ENCODE results near the gene TM2D3. TPM values are rescaled to one million over a fixed set of nuclear protein-coding genes. Genes with fewer than 3 reads are reported as not detected.
A peak's percentile ranks its signal among the peaks of the same experiment; 100 is the strongest.

TM2D3 gene
- total and polyA plus RNA-seq, 5 donors: 36.5 to 49.7 (median 42.7) TPM

GRCh38 chr15:101614001-101614585 lies 38.1 kb downstream of the TM2D3 start:
- H3K4me1 ChIP-seq (ENCODE audit: control insufficient read depth, insufficient read depth, low read length): peaks cover 9% of the 10 kb centered on the region
- no peak overlapping the region for H3K27ac ChIP-seq (ENCODE audit: low read length)
- ATAC-seq (no peak), DNase-seq (peak in 1 of 3 donors; percentile 53)
- H3K27me3 ChIP-seq (ENCODE audit: control insufficient read depth, insufficient read depth): no peaks in the 10 kb centered on the region
- no peak overlapping the region for H3K4me3 ChIP-seq (ENCODE audit: low read length)
- WGBS: 84% methylated on average over 14 of the region's 14 CpGs
- H3K9me3 ChIP-seq (ENCODE audit: control insufficient read depth, low read length): no peaks in the 10 kb centered on the region
- intact Hi-C loops (cut with DNase I): no loop called here

- Histone ChIP-seq H3K27me3 (ENCODE audit: control insufficient read depth, insufficient read depth) (no peaks in the 10 kb centered on the region), H3K9me3 (ENCODE audit: control insufficient read depth, low read length) (no peaks in the 10 kb centered on the region), H3K4me1 (ENCODE audit: control insufficient read depth, insufficient read depth, low read length) (peaks cover 9% of the 10 kb centered on the region), H3K4me3 (ENCODE audit: low read length) (no peak overlapping the region), H3K27ac (ENCODE audit: low read length) (no peak overlapping the region)
- peak in 1 of 2 donors; percentile 19 for ATAC-seq
- 41% methylated on average over 20 of the region's 20 CpGs for WGBS
- DNase-seq: peak; percentile 80 to 93 (median 92)
- intact Hi-C loops (cut with DNase I): no loop called here
Measured at GRCh38 chr15:101613130-101614000, 38.8 kb downstream of the TM2D3 start.

GRCh38 chr15:101612676-101613075 lies 39.5 kb downstream of the TM2D3 start:
- H3K4me3 ChIP-seq (ENCODE audit: low read length): no peak overlapping the region
- H3K9me3 ChIP-seq (ENCODE audit: control insufficient read depth, low read length): no peaks in the 10 kb centered on the region
- DNase-seq: peak in 1 of 3 donors; percentile 52
- 93% methylated on average over 11 of the region's 11 CpGs for WGBS
- no peak overlapping the region for H3K27ac ChIP-seq (ENCODE audit: low read length)
- H3K4me1 ChIP-seq (ENCODE audit: control insufficient read depth, insufficient read depth, low read length): peaks cover 9% of the 10 kb centered on the region
- intact Hi-C loops (cut with DNase I): no loop called here
- no peak for ATAC-seq
- H3K27me3 ChIP-seq (ENCODE audit: control insufficient read depth, insufficient read depth): no peaks in the 10 kb centered on the region

GRCh38 chr15:101611580-101612299 lies 40.4 kb downstream of the TM2D3 start:
- DNase-seq: peak in 1 of 3 donors; percentile 61
- intact Hi-C loops (cut with DNase I): no loop called here
- WGBS: 87% methylated on average over 10 of the region's 10 CpGs
- Histone ChIP-seq H3K9me3 (ENCODE audit: control insufficient read depth, low read length) (no peaks in the 10 kb centered on the region), H3K27me3 (ENCODE audit: control insufficient read depth, insufficient read depth) (no peaks in the 10 kb centered on the region), H3K27ac (ENCODE audit: low read length) (no peak overlapping the region), H3K4me3 (ENCODE audit: low read length) (no peak overlapping the region), H3K4me1 (ENCODE audit: control insufficient read depth, insufficient read depth, low read length) (peaks cover 9% of the 10 kb centered on the region)
- ATAC-seq: no peak

GRCh38 chr15:101611007-101611406 lies 41.2 kb downstream of the TM2D3 start:
- no peaks in the 10 kb centered on the region for H3K9me3 ChIP-seq (ENCODE audit: control insufficient read depth, low read length)
- no peaks in the 10 kb centered on the region for H3K27me3 ChIP-seq (ENCODE audit: control insufficient read depth, insufficient read depth)
- WGBS: 93% methylated on average over 15 of the region's 15 CpGs
- no peak overlapping the region for H3K27ac ChIP-seq (ENCODE audit: low read length)
- DNase-seq: no peak
- peaks cover 7% of the 10 kb centered on the region for H3K4me1 ChIP-seq (ENCODE audit: control insufficient read depth, insufficient read depth, low read length)
- intact Hi-C loops (cut with DNase I): no loop called here
- H3K4me3 ChIP-seq (ENCODE audit: low read length): no peak overlapping the region
- no peak for ATAC-seq

- 94% methylated on average over 8 of the region's 8 CpGs for WGBS
- intact Hi-C loops (cut with DNase I): no loop called here
- Histone ChIP-seq H3K9me3 (ENCODE audit: control insufficient read depth, low read length) (no peaks in the 10 kb centered on the region), H3K4me3 (ENCODE audit: low read length) (no peak overlapping the region), H3K27me3 (ENCODE audit: control insufficient read depth, insufficient read depth) (no peaks in the 10 kb centered on the region), H3K4me1 (ENCODE audit: control insufficient read depth, insufficient read depth, low read length) (peaks cover 7% of the 10 kb centered on the region), H3K27ac (ENCODE audit: low read length) (no peak overlapping the region)
- ATAC-seq (no peak), DNase-seq (no peak)
Measured at GRCh38 chr15:101610611-101611000, 41.6 kb downstream of the TM2D3 start.

GRCh38 chr15:101609742-101610610 lies 42.2 kb downstream of the TM2D3 start:
- intact Hi-C loops (cut with DNase I): no loop called here
- Histone ChIP-seq H3K27ac (ENCODE audit: low read length) (no peak overlapping the region), H3K4me1 (ENCODE audit: control insufficient read depth, insufficient read depth, low read length) (peaks cover 7% of the 10 kb centered on the region)

GRCh38 chr15:101608201-101608600 lies 44.0 kb downstream of the TM2D3 start:
- H3K4me3 ChIP-seq (ENCODE audit: low read length): no peak overlapping the region
- intact Hi-C loops (cut with DNase I): no loop called here
- peaks cover 3% of the 10 kb centered on the region for H3K4me1 ChIP-seq (ENCODE audit: control insufficient read depth, insufficient read depth, low read length)
- WGBS: 71% methylated on average over 9 of the region's 9 CpGs
- H3K27me3 ChIP-seq (ENCODE audit: control insufficient read depth, insufficient read depth): no peaks in the 10 kb centered on the region
- DNase-seq (no peak), ATAC-seq (peak in 1 of 2 donors; percentile 23)
- H3K27ac ChIP-seq (ENCODE audit: low read length): no peak overlapping the region
- H3K9me3 ChIP-seq (ENCODE audit: control insufficient read depth, low read length): peaks cover 2% of the 10 kb centered on the region

More at GRCh38 chr15:101609742-101610610, 42.2 kb downstream of the TM2D3 start:
- DNase-seq (no peak), ATAC-seq (no peak)
- Histone ChIP-seq H3K9me3 (ENCODE audit: control insufficient read depth, low read length) (no peaks in the 10 kb centered on the region), H3K4me3 (ENCODE audit: low read length) (no peak overlapping the region), H3K27me3 (ENCODE audit: control insufficient read depth, insufficient read depth) (no peaks in the 10 kb centered on the region)
- 82% methylated on average over 23 of the region's 23 CpGs for WGBS

- intact Hi-C loops (cut with DNase I): no loop called here
- no peak overlapping the region for H3K4me3 ChIP-seq (ENCODE audit: low read length)
- ATAC-seq (no peak), DNase-seq (no peak)
- 84% methylated on average over 2 of the region's 2 CpGs for WGBS
- H3K27me3 ChIP-seq (ENCODE audit: control insufficient read depth, insufficient read depth): no peaks in the 10 kb centered on the region
- peaks cover 2% of the 10 kb centered on the region for H3K9me3 ChIP-seq (ENCODE audit: control insufficient read depth, low read length)
- no peaks in the 10 kb centered on the region for H3K4me1 ChIP-seq (ENCODE audit: control insufficient read depth, insufficient read depth, low read length)
- H3K27ac ChIP-seq (ENCODE audit: low read length): no peak overlapping the region
Measured at GRCh38 chr15:101607108-101607507, 45.1 kb downstream of the TM2D3 start.

GRCh38 chr15:101604124-101604874 lies 47.9 kb downstream of the TM2D3 start:
- H3K27ac ChIP-seq (ENCODE audit: low read length): no peak overlapping the region
- H3K9me3 ChIP-seq (ENCODE audit: control insufficient read depth, low read length): peaks cover 2% of the 10 kb centered on the region
- no peak overlapping the region for H3K4me3 ChIP-seq (ENCODE audit: low read length)
- 88% methylated on average over 4 of the region's 4 CpGs for WGBS
- H3K4me1 ChIP-seq (ENCODE audit: control insufficient read depth, insufficient read depth, low read length): no peaks in the 10 kb centered on the region
- H3K27me3 ChIP-seq (ENCODE audit: control insufficient read depth, insufficient read depth): no peaks in the 10 kb centered on the region
- ATAC-seq (no peak), DNase-seq (no peak)
- intact Hi-C loops (cut with DNase I): no loop called here
